GM10266 (cell line): Measurements from ENCODE around the gene BRF1.

Experiments used
- DNase-seq: peaks from one replicate; pipeline ENCODE4 v3.0.0; 2012; ENCODE audit errors: extremely low spot score
- TF ChIP-seq, protein P1 (sequence below): IDR thresholded peaks from 2 replicates; pipeline ENCODE4 v1.5.1; 2012; ENCODE audit warnings: mild to moderate bottlenecking, low read depth; ENCODE audit not compliant: control insufficient read depth, insufficient read depth; ENCODE audit errors: missing control alignments

Gene BRF1

DNA sequence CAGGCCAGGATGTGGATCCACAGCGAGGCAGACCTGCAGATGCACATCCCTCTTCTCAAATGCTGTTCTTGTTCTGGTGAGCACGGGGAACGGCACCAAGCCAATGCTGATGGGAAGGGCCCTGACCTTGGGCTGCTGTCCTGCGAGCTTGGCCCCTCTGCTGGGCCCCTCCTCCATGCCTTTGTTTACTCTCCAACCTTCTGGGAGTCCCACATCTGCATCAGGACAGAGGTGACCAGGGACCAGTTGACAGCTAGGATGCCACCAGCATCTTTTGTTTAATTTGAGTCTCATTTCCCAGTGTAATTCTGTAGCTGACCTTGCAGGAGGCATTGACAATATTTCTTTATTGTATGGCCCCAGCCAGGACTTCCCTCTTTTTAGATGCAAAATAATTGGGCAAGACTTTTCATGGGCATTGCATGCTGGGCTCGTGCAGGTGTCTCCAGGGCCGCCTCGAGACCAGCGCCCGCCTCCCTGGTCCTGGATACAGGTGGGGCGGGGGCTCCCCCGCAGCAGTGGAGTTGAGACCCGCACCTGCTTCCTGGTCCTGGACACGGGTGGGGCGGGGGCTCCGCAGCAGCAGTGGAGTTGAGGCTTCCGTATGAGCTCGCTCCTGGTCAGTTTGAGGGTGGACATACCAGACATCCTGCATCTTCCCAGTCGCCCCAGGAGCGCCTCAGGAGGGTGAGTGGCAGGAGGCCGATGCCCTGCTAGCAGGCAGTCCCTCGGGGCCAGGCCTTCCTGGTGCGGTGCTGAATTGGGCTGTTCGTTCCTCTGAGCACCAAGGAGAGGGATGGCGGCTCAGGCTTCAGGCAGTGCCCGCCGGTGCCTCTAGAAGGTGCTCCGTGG lies 25.1 kb upstream of the BRF1 start:
- DNase-seq: no peak
- TF ChIP-seq, protein P1, sequence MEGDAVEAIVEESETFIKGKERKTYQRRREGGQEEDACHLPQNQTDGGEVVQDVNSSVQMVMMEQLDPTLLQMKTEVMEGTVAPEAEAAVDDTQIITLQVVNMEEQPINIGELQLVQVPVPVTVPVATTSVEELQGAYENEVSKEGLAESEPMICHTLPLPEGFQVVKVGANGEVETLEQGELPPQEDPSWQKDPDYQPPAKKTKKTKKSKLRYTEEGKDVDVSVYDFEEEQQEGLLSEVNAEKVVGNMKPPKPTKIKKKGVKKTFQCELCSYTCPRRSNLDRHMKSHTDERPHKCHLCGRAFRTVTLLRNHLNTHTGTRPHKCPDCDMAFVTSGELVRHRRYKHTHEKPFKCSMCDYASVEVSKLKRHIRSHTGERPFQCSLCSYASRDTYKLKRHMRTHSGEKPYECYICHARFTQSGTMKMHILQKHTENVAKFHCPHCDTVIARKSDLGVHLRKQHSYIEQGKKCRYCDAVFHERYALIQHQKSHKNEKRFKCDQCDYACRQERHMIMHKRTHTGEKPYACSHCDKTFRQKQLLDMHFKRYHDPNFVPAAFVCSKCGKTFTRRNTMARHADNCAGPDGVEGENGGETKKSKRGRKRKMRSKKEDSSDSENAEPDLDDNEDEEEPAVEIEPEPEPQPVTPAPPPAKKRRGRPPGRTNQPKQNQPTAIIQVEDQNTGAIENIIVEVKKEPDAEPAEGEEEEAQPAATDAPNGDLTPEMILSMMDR: no peak

DNA sequence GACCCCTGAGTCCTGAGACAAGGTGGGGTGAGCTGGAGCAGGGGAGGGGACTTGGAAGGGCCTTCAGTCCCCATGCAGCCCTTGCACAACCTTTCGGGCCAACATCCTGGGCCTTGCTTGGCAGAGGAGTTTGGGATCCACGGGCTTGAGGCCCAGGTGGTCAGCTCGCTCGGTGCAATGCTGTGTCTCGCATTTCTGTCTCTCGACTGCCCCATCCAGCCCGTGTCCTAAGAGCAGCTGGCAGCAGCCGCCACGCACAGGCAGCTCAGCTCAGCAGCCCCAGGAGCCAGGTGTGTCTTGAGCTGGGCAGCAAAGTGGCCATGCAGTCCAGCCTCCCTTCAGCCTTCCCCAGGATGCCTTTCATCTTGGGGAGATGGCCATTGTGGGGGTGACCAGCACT lies 24.5 kb upstream of the BRF1 start:
- TF ChIP-seq, protein P1: no peak
- no peak for DNase-seq

DNA sequence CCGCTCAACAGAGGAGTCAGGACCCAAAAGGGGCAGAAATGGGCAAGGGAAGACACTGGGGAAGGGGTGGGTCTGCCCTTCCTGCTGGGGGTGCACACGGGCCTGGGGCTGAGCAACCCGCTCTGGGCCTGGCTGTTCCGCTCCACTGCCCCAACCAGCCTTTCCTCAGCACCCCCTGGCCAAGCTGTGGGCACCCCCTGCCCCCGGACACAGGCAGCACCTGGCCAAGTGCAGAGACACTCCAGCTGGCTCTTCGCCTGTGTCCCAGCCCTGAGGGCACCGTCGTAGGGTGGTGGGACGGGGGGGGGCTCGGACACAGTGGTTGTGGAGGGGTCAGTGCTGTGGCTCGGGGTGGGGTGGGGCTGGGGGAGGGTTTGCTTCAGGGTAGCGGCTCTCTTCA lies 24.1 kb upstream of the BRF1 start:
- no peak for DNase-seq
- TF ChIP-seq, protein P1: no peak

DNA sequence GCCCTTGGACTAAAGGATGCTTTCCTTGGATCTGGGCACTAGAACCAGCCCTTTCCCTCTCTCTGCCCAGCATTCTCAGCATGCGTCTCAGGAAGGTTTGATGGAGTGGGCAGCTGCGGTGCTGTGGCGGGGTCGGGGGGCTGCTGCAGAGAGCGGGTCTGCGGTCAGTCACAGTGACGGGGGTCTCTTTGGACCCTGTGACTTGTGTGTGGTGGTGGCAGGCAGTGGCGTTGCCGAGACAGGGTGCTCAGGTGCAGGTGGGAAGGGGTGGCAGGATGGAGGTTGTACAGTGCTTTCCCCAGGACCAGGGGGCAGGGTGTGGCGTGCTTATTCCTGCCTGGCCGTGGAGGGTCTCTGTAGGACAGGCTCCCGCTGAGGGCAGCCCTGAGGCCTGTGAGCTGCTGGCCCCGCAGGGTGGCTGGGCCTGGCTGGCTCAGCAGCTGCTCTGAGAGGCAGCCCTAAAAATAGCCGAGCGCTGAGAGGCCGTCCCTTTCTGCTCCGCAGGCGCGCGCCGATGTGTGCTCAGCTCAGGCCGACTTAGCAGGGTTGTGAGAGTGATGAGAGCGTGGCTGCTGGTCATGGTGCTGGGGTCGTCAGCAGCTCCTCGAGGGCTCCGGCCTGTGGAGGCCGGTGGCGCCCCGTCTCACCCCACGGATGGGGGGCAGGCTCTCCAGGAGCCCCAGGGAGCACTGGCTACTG lies 23.4 kb upstream of the BRF1 start:
- TF ChIP-seq, protein P1: no peak
- no peak for DNase-seq

DNA sequence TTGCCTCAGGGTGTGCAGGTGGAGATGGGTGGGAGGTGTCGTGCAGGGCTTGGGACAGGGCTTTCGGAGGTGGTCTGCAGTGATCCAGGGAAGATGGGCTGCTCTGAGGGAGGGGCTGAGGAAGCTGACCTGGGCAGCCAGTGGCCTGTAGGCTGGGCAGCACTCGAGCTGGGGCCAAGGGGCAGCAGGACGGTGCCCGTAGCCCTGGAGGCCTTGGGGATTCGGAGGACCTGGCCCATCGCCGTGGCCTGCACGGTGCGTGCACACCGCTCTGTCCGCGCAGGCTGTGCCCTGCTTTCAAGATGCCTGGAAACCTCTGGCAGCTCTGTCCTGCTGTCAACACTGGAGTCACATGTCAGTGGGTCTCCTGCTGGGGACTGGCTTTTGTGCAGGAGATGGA lies 22.9 kb upstream of the BRF1 start:
- TF ChIP-seq, protein P1: no peak
- no peak for DNase-seq

DNA sequence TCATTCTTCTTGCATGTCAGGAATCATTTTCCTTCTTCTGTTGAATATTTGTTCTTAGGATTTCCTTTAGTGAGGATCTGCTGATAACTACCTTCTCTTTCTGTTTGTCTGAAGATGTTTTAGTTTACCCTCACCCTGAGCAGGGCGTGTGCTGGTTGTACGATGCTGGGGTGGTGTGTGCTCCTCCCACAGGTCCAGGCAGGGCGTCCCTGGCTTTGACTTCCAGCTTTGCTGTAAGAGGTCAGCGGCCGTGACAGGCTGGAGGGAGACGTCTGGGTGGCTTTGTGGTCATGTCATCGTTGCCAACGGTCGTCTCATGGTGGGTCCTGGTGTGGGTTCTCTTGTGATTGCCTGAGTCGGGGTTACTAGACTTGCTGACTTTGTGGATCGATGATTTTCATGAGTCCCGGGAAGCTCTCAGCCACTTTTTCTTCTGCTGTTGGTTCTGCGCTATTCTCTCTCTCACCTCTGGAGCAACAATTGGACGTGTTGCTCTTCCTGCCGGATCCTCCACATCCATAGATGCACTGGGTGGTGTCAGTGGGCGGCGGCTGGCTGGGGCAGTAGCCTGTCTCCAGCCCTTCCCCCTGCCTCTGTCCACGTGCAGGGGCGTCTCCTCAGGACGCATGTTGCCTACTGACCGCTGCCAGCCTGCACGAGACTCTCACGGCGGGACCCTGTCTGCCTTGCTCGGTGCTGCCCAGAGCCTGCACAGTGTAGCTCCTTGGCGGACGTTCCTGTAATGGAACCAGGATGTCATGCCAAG lies 22.2 kb upstream of the BRF1 start:
- TF ChIP-seq, protein P1: no peak

More for the DNA sequence above, 22.2 kb upstream of the BRF1 start:
- DNase-seq: no peak
